ENCODE data around the gene DNM3.
A peak's percentile ranks its signal among the peaks of the same experiment; 100 is the strongest.
"Not testable (repeated sequence)": the region's sequence is repeated elsewhere in the genome, so short reads cannot be mapped to it uniquely, and the experiment has no call there.

The DNM3 gene

GRCh38 chr1:172427191-172427590 is 585.9 kb downstream of the DNM3 start:
- DNase-seq (ENCODE audit: low spot score), result no peak

GRCh38 chr1:172429331-172430127 is 588.2 kb downstream of the DNM3 start:
- peak; percentile 68 for DNase-seq (ENCODE audit: low spot score)

GRCh38 chr1:172430128-172430454 is 588.8 kb downstream of the DNM3 start:
- no peak for DNase-seq (ENCODE audit: low spot score)

GRCh38 chr1:172431204-172431603 is 589.9 kb downstream of the DNM3 start:
- no peak for DNase-seq (ENCODE audit: low spot score)

- no peak for DNase-seq (ENCODE audit: low spot score)
Observed at GRCh38 chr1:172431721-172432192, 590.5 kb downstream of the DNM3 start.

- not testable (repeated sequence) for DNase-seq (ENCODE audit: low spot score)
Observed at GRCh38 chr1:172437183-172437582, 595.9 kb downstream of the DNM3 start.

GRCh38 chr1:172442404-172442803 is 601.1 kb downstream of the DNM3 start:
- no peak for DNase-seq (ENCODE audit: low spot score)

- no peak for DNase-seq (ENCODE audit: low spot score)
Observed at GRCh38 chr1:172442843-172443565, 601.7 kb downstream of the DNM3 start.

GRCh38 chr1:172443666-172444453 is 602.6 kb downstream of the DNM3 start, which contains the start of gene PIGC:
PIGC (minus strand) TSS chr1:172444069; CDS start chr1:172442622, 1,447 bp downstream.
- peak; percentile 88 for DNase-seq (ENCODE audit: low spot score)

- no peak for DNase-seq (ENCODE audit: low spot score)
Observed at GRCh38 chr1:172446547-172446946, 605.2 kb downstream of the DNM3 start.

- DNase-seq (ENCODE audit: low spot score), result no peak
Observed at GRCh38 chr1:172447641-172448040, 606.3 kb downstream of the DNM3 start.

- DNase-seq (ENCODE audit: low spot score), result peak; percentile 93
Observed at GRCh38 chr1:172448995-172449584, 607.8 kb downstream of the DNM3 start.

- DNase-seq (ENCODE audit: low spot score), result peak; percentile 89
Observed at GRCh38 chr1:172449585-172450523, 608.6 kb downstream of the DNM3 start.

GRCh38 chr1:172450524-172450885 is 609.2 kb downstream of the DNM3 start:
- peak; percentile 63 for DNase-seq (ENCODE audit: low spot score)

- peak; percentile 82 for DNase-seq (ENCODE audit: low spot score)
Observed at GRCh38 chr1:172451002-172451443, 609.7 kb downstream of the DNM3 start.

GRCh38 chr1:172452536-172453152 is 611.3 kb downstream of the DNM3 start:
- DNase-seq (ENCODE audit: low spot score), result peak; percentile 28

GRCh38 chr1:172453153-172453545 is 611.9 kb downstream of the DNM3 start:
- DNase-seq (ENCODE audit: low spot score), result no peak

- no peak for DNase-seq (ENCODE audit: low spot score)
Observed at GRCh38 chr1:172453607-172454006, 612.3 kb downstream of the DNM3 start.

GRCh38 chr1:172455451-172455850 is 614.2 kb downstream of the DNM3 start:
- no peak for DNase-seq (ENCODE audit: low spot score)

- no peak for DNase-seq (ENCODE audit: low spot score)
Observed at GRCh38 chr1:172456344-172456769, 615.1 kb downstream of the DNM3 start.
